22Rv1 (cell line): Measurements from ENCODE around the gene MEPE.

Experiments
- CTCF ChIP-seq: fragments of 450-650 bp; IDR thresholded peaks from 2 replicates; pipeline ENCODE4 v1.5.1; 2017; ENCODE audit warnings: mild to moderate bottlenecking
- ZFX ChIP-seq: fragments of 450-650 bp; IDR thresholded peaks from 2 replicates; pipeline ENCODE4 v1.6.1; 2017; ENCODE audit warnings: antibody characterized with exemption, borderline replicate concordance

DNA sequence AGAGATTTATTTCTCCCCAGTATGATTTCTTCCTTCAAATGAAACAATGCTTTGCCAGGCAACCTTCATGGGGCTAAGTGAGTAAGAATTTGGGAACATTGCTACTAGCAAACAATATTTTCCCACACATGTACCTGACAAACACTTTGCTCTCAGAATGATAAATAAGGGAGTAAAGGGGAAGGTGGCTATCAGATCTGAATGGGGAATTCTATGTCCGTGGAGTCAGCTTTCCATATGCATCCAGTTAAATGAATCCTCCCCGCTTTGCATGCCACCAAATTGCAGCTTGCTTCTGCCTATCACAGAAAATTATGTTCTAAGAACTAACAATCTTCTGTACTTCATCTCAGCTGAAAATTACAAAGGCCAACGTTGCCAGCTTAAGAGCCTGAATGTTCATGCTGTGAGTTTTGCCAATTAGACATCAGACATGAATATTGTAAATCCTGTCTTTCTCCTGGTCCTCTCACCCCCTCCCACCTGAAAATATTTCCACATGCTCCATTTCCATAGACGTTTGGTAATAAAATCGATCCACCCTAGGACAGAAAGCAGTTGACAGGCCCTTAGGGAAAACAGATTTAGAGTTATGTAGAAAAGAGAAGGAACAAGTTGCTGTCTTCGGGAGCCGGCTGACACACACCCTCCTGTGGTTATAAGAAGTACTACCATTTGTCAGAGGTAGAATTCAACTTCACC is 6.3 kb downstream of the MEPE start:
- peak; percentile 85 for TF ChIP-seq CTCF
- TF ChIP-seq ZFX = no peak
